ENCODE data around the gene PPARG.

PPARG gene

DNA sequence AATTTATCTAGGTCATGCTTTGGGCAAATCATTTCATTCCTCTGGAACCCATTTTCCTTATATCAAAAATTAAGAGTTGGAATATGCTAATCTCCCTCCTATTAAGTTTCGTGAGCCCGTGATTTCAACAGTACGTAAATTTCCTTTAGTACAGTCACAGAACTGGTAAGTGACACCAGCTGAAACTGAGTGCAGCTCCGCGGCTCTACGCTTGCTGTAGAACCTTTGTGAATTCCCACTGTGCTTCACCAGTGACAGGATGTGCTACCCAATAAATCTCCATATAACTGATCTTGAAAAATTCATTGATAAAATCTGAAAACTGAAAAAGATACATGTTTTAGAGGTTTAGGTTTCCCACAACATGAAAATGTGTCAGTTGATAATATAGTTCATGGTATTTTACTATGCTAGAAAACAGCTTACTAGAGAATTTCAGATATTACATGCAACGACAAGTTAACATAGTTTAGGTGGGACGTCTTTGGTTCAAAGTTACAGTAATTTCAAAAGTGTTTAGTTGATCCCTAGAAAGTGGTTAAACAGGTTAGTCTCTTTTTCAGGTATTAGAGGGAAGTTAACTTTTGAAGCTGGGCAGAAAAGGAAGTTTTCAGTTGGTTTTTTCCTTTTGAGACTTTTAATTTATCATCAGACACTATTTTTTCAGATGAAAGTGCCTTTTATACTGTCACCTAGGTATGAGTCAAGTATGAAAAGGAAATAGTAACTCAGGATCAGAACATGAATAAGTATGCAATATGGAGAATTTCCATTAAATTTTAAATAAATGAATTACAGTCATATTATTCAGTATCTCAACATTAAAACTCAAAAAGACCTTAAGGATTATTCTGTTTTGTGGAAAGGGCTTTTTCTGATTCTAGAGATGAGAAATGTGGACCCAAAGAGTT, 57.0 kb downstream of the PPARG start:
- DNase-seq, result no peak

GRCh38 chr3:12347301-12347700, 58.4 kb downstream of the PPARG start:
- no peak for DNase-seq

DNA sequence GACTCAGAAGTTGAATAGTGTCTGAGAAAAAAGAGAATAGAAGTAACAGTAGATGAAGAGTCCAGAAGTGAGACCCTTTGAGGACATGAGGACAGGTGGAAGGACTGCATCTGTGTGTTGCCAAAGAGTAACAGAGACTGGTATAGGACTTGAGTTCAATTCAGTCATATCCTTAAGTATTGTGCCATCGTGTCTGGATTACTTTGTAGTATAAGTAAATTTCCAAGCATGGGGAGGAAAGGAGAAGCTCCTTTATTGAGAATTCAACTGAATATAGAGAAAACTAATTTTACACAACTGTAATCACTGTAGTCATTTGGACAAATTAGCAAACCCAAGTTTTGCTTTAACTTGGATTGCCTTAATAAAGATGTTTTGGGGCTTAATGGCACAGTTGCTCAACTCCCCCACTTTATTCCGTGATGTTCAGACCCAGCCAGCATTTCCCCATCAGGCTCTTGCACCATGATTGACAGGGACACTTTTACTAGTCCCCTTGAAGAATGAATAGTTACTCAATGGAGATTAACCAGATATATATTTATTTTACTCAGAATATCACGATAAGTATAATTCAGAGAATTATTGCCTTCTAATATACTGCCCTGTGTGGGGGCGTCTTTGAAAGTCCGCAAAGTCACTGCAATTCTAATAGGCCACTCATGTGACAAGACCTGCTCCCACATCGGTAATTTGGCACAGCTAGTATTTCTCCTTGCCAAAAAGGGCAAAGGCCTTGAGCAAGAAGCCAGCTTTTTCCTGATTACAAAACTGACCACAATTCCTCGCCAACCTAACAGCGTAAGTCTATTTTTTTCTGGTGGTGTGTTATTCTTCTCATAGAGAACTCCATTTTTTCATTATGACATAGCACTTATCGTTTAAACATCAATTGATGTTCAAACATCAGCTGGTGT, 61.3 kb downstream of the PPARG start:
- no peak for DNase-seq

- DNase-seq, result no peak
Observed at GRCh38 chr3:12351145-12351544, 62.3 kb downstream of the PPARG start.

GRCh38 chr3:12352253-12352652, 63.4 kb downstream of the PPARG start:
- DNase-seq, result no peak

GRCh38 chr3:12352755-12353154, 63.9 kb downstream of the PPARG start:
- DNase-seq, result no peak

DNA sequence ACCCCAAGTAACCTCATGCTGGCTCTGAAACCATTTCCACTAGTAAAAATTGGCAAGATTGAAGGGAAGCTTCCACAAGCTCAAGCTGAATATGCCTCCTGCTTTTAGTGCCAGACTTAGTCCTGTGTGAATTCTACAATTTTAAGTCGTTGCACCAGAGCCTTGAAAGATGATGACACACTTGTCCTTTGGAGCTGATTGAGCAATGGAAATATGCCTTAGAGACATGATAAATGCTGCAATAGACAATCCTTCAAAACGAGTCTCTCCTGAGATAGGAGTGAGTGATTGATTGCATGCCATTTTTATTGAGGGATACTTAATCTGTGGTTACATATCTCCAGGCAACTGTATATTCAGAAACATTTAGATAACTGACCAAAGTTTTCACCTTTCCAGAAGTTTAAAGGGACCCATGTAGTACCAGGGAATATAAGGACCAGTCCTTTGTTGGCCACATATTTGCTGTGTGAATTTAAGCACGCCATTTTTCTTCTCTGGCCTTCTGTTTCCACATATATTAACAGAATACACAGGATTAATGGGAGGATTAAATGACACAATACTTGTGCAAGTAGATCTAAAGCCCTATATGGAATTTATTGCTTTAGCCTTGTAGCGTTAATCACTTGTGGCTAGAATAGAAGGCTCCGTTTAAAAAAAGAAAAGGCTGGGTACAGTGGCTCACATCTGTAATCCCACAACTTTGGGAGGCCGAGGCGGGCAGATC, 65.1 kb downstream of the PPARG start:
- DNase-seq, result no peak

- DNase-seq, result peak; percentile 44
Observed at GRCh38 chr3:12356175-12356574, 67.3 kb downstream of the PPARG start.

GRCh38 chr3:12356996-12357395, 68.1 kb downstream of the PPARG start:
- DNase-seq, result no peak

DNA sequence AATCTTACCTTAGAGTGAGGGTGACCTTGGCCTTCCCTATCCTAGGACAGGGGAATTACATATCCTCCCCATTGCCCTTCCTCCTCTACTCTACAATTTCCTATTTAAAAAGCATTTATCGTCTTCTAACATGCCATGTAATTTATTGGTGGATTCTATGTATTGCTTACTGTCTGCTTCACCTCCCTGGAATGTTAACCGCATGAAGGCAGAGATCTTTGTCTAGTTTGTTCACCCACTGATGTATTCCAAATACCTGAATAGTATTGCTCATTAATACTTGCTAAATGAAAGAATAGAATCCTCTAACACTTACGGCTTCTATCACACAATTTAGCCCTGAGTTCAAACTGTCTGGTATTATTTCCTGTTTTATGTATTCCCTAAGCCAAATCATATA, 68.6 kb downstream of the PPARG start:
- DNase-seq, result no peak

GRCh38 chr3:12363397-12364195, 74.7 kb downstream of the PPARG start:
- no peak for DNase-seq

DNA sequence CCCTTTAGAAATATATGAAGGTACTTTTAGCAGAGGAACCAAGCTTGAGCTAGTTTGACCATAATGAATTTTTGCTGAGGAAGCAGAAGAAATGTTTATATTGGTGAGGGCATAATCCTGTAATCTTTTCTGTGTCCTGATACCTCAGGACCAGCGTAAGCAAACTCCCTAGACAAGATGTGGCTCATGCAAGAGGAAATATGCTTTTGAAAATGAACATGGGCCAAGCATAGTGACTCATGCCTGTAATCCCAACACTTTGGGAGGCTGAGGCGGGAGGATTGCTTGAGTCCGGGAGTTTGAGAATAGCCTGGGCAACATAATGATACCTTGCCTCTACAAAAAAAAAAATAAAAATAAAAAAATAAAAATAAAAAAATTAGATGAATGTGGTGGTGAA, 78.5 kb downstream of the PPARG start:
- DNase-seq, result no peak

- no peak for DNase-seq
Observed at GRCh38 chr3:12369029-12369428, 80.2 kb downstream of the PPARG start.

- no peak for DNase-seq
Observed at GRCh38 chr3:12369598-12369997, 80.7 kb downstream of the PPARG start.

- DNase-seq, result no peak
Observed at GRCh38 chr3:12370758-12371157, 81.9 kb downstream of the PPARG start.

DNA sequence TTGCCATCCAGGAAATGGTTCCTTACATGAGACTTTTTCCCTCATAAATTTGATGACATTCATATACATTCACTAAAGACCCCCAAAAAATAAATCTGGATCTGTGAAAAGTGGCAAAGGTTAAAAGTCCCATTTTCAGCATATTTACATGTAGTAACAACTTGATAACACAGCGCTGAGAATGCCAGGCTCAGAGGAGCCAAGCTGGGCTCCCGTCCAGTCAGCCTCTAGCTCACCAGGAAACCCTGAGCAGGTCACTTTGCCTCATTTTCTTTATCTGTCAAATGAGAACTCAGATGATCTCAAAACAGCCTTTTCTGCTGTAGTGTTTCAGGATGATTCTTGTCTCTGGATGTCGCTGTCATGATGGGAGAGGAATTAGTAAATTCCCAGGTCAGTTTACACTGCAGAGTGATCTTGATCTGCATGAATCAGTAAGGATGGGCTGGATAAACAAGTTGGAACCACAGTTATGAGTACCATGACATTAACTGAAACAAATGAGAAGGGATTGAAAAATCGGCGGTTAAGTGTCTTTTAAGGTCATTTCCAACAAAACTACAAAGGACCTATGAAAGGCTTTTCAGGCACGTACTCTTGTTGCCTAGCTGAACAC, 82.8 kb downstream of the PPARG start:
- DNase-seq, result no peak

DNA sequence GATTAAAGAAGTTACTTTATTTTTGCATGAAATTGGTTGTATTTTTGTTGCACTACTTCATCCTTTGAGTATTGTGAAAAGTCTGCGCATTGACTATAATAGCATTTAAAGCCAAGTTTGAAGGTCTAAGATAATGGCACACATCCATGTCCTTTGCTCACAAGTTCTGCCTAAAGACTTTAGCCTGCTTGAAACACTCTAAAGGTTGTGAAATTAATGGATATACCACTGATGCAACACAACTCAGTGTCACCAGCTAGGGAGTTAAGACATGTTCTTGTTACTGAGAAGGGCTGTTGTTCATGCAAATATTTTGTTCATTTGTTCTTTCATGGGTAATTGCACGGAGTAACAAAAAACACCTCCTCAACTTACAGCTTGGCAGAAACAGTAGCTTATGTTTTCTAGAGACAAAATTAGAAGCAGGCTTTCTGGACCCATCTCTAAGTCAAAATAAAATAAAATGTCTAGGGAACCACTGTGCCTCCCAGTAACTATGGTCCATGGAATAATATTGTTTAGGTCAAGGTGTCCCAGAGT, 83.9 kb downstream of the PPARG start:
- DNase-seq, result no peak

- no peak for DNase-seq
Observed at GRCh38 chr3:12375572-12375971, 86.7 kb downstream of the PPARG start.

DNA sequence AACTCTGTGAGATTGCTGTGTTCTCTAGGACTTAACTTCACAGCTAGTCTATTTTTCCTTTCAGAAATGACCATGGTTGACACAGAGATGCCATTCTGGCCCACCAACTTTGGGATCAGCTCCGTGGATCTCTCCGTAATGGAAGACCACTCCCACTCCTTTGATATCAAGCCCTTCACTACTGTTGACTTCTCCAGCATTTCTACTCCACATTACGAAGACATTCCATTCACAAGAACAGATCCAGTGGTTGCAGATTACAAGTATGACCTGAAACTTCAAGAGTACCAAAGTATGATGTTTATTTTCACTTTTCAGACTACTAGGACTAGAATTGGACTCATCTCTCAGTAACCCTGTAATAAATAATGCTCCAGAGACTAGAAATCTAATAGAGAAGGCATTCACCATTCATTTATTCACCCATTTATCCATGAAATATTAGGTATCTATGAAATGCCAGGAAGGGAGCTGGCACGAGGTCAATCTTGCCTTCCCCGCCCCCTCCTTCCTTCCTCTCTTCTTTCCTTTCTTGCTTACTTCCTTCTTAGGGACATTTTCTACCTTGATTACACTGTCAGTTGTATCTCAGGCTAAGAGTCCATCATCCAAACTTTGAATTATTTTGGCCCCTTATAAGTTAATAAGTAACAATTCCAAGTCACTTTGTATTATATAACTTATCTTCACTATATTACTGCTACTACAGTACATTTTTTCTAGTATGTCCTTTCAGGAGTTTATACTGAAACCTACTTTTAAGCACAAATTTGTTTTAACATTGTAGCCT, 91.0 kb downstream of the PPARG start:
- DNase-seq, result no peak

- DNase-seq, result no peak
Observed at GRCh38 chr3:12380461-12380860, 91.6 kb downstream of the PPARG start.

DNA sequence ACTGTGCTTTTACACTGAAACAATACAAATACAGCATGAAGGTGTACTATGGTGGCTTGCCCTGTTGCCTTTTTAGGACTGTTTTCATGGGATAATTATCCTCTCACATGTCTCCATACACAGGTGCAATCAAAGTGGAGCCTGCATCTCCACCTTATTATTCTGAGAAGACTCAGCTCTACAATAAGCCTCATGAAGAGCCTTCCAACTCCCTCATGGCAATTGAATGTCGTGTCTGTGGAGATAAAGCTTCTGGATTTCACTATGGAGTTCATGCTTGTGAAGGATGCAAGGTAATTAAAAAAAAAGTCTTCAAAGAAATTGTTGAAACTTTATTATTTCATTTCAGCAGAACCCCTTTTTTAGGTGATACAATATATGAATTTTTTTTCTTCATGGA, 92.3 kb downstream of the PPARG start:
- no peak for DNase-seq
